Activated CD4-positive, CD25-positive, alpha-beta regulatory T cell treated with anti-CD3 and anti-CD28 coated beads, Interleukin-2, amount 50 U/mL, for 16 hours (primary cell): ENCODE data around the gene CASS4.
A peak's percentile ranks its signal among the peaks of the same experiment; 100 is the strongest.

ENCODE experiments used
- DNase-seq: peaks from one replicate; pipeline ENCODE4 v3.0.0-alpha.2; 2020; ENCODE audit warnings: low read depth, low spot score

The CASS4 gene

DNA sequence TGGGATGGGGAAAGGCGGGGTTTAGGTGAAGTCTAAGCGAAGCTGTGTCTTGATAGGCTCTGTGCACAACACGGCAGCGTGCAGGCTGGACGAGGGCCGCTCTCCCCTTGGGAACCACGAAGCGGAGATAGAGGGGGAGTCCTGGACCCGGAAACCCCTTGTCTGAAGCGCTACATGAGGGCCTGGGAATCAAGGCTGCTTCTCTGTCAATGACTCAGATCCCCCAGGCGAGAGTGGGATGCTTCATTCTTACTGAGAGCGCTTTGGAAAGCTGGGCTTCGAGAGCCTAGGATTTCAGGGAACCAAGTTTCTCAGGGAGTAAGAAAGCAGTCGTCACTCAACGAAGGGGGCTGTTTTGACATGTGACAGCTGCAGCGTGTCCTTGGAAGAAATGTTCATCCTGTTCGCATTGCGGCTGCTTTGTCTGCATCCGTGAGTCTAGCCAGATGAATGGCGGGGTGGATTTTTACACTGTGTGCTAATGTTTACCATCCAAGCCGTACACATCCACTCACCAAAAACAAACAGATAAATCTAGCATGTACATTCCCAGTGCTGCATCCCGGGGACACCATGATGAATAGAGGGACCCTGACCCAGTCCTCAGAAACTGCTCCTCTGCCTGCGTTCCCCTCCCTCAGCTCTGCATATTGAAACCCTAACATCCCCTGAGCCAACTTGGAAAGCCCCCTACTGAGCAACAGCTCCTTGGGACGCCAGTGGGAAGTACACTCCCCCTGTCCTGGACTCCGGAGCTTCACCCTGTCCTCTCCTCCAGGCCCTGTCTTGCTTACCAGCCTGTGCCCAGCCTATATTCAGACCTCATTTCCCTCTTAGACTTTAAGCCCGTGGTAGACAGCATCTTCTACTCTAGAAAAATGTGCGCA, 31.8 kb downstream of the CASS4 start:
- no peak for DNase-seq

GRCh38 chr20:56445130-56445529, 33.1 kb downstream of the CASS4 start:
- no peak for DNase-seq

DNA sequence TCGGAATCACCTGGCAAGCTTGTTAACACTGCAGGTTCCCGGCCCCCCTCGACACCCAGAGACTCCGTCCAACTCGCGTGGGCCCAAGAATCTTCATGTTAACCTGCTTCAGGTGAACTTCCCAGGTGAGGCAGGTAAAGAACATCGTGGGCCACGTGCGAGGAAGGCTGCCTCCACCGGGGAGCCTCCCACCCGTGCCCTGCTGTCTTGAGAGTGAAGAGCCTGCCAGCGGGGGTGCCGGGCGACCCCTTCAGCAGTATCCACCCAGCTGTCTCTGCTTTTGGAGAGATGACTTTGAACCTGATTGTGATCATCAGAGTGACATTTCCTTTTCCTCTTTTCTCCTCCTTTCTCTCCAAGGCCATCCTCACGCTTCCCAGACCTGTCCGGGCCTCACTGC, 33.5 kb downstream of the CASS4 start:
- no peak for DNase-seq

DNA sequence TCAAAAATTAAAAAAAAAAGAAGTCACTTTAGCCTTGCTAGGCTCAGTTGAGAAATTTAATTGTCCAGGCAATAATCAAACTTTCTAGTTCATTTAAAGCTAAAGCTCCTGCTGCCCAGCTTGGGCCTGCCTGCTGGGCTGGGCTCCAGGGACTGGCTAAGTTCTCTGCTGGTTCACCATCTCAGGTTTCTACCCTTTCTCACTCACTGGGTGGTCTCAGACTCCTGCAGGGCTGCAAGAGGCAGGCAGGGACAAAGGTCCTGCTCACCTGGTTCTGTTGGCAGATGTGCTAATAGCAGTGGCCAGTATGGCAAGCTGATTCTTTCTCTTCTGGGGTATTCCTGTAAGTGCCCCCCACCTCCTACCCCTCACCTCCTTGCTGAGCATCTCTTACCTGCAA, 35.2 kb downstream of the CASS4 start:
- no peak for DNase-seq

DNA sequence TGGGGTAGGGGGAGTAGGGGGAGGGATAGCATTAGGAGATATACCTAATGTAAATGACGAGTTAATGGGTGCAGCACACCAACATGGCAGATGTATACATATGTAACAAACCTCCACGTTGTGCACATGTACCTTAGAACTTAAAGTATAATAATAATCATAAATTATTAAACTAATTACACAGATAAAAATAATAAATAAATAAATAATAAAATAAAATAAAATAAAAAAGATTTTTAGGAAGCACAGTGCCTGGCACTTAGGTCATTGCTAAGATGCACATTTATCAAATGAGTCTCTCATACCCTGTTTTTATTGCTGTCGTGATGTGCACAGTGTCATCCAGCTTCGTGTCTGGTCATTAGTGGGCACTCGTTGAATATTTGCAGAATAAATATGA, 37.4 kb downstream of the CASS4 start:
- no peak for DNase-seq

- DNase-seq = no peak
Observed at GRCh38 chr20:56451056-56451765, 39.2 kb downstream of the CASS4 start.

- DNase-seq = no peak
Observed at GRCh38 chr20:56453352-56453751, 41.3 kb downstream of the CASS4 start.

GRCh38 chr20:56454754-56455153, 42.7 kb downstream of the CASS4 start:
- DNase-seq = no peak

GRCh38 chr20:56458206-56458821, 46.3 kb downstream of the CASS4 start:
- no peak for DNase-seq

DNA sequence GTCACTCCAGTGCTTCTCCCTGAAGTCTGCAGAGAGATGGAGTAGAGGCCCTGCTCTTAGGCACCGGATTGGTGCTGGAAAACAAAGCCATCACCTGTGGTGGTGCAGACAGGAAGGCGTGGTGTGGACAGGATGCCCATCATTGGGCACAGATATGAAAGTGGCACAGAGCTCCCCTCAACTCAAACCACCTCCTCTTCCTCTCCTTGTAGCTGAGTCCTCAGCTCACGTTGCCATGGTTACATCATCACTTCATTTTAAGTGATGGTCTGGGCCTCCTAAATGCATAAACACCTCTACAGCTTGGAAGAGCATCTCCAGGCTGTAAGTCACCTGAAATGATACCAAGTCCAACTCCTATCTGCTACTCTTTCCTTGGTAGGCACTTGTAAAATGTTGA, 48.4 kb downstream of the CASS4 start:
- no peak for DNase-seq

DNA sequence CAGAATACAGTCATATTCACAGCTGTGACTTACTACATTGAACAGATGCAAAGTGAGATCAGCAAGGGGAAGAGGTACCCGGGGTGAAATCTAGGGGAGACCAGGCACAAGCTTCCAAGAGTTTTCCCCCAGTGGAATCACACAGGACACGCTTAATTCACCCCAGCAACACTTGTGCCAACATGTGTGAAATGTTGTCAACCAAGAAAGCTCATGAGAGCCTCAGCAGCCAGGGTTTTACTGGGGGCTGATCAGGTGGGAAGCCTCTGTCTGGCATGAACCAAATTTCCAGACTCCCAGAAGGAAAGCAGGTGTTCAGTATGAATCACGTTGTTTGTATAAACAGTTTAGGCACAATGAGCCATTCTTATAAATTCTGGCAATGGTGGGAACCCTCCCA, 49.5 kb downstream of the CASS4 start:
- DNase-seq = no peak

GRCh38 chr20:56463428-56463827, 51.4 kb downstream of the CASS4 start:
- DNase-seq = no peak

GRCh38 chr20:56465997-56466396, 53.9 kb downstream of the CASS4 start:
- no peak for DNase-seq

DNA sequence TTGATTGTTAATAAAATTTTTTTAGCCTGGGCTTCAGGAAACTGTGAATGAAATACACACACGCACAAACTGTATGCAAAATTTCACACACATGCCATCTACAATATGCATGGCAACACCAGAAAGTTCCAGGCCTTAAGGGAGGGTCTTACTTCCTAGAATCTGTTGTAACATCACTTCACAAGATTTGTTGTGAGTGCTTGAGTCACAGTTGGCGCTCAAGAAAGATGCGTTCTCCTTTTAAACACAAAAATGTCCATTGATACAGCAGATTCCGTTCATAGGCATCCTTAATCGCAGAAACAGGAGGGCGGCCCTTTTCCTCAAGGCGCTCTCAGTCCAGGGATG, 55.9 kb downstream of the CASS4 start:
- no peak for DNase-seq

GRCh38 chr20:56468316-56469076, 56.4 kb downstream of the CASS4 start, which contains the start of gene RTF2:
RTF2 (plus strand) TSS chr20:56468627; CDS start chr20:56468698, 71 bp downstream.
- peak; percentile 93 for DNase-seq

DNA sequence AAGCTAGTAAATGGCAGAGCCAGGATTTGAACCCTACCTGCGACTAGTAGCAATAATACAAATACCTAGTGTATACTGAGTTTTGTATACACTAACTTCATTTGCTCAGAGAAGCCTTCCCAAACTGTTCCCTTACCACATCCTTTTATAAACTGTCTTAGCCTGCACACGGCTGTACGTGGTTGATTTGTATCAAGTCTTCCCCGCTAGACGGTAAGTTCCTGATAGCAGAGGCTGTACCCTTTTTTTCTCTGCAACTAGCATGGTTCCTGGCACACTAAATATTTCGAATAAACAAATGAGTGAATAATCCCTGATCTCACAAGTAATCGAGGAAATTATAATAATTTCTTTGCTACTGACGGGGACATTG, 57.0 kb downstream of the CASS4 start:
- DNase-seq = no peak

- DNase-seq = no peak
Observed at GRCh38 chr20:56483970-56484369, 71.9 kb downstream of the CASS4 start.

GRCh38 chr20:56487216-56487615, 75.2 kb downstream of the CASS4 start:
- DNase-seq = no peak

DNA sequence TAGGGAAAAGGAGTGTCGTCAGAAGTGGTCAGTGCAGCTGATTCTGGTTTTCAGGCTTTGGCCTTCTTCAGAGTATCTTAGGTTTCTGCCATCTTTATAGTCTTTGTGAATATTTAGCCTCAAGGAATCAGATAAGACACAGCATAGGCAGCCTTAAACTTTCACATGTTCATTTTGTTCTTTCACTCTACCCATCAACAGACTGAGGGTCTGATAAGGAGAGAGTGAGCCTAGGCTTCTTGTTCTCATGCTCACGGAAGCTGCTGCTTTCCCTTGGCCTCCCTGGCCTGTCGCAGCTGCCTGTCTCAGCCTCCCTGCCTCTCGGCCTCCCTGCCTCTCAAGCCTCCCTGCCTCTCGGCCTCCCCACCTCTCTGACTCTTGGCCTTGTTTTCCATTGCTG, 76.5 kb downstream of the CASS4 start:
- no peak for DNase-seq

DNA sequence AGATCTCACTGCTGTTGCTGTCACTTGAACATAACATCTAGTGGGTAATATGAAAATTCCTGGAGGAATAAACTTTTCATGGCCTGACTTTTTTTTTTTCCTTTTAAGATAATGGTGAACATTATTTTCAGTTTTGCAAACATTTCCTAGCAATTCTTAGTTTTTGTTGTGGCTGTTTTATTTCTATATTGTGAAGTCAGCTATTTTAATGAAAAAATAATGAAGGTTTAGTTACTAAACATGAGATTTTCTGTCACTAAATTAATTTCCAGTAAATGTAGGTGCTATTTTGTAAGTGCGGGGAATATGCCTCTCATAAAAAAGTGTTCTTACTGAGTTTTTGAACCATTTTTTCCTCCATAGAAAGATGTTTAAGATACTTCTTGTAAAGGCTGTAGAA, 89.1 kb downstream of the CASS4 start:
- no peak for DNase-seq

- DNase-seq = no peak
Observed at GRCh38 chr20:56503916-56504315, 91.9 kb downstream of the CASS4 start.
